HepG2 (cell line): ENCODE measurements around the gene SIGLEC10. TPM values are rescaled to one million over a fixed set of nuclear protein-coding genes. Genes with fewer than 3 reads are reported as not detected.

Experiments used
- ATAC-seq: fragments of 200-7000 bp; cut with Tn5 transposase; 3 replicates; pipeline ENCODE4 v1.9.1; 2020; ENCODE audit warnings: mild to moderate bottlenecking, moderate library complexity
- BruUV-seq: library from RNA; stranded (reverse); fragments of 400-500 nt; replicated peaks from 2 replicates; lab custom pipeline; 2021; lab: Mats Ljungman, UMichigan
- CTCF ChIA-PET: fragments of 300-600 bp; formaldehyde crosslinking; extraction: SDS; loops from one replicate; lab custom pipeline; 2021; ENCODE audit warnings: low total read pairs, inconsistent platforms, low intra/inter-chr PET ratio; lab: Yijun Ruan, JAX
- POLR2A ChIA-PET: fragments of 350-600 bp; sonication (Branson Sonifier 250); formaldehyde crosslinking; loops from one replicate; lab custom pipeline; 2020; ENCODE audit warnings: antibody characterized with exemption, inconsistent platforms; lab: Yijun Ruan, JAX
- DNase-seq: peaks from one replicate; pipeline ENCODE4 v3.0.0-alpha.2; 2015; ENCODE audit warnings: low spot score
- FAIRE-seq: peaks from 3 replicates; lab custom pipeline; 2011; peaks lifted over from hg19 to GRCh38; lab: Jason Lieb, UNC
- H2AFZ ChIP-seq: one replicate; pipeline ENCODE4 v1.6.1; 2011; ENCODE audit warnings: low read length, inconsistent platforms
- H3K27ac ChIP-seq: fragments of 300-600 bp; 3 replicates; pipeline ENCODE4 v1.8.0; 2011; ENCODE audit warnings: mixed run types, mild to moderate bottlenecking, mixed read lengths, low read length, inconsistent platforms; ENCODE audit not compliant: insufficient read depth; ENCODE audit errors: extremely low read length
- H3K27me3 ChIP-seq, 2 experiments: fragments of 200-600 bp in 1 of 2; 2 replicates in 1 of 2; 3 replicates in 1 of 2; pipeline versions ENCODE4 v1.6.0 to v1.8.0; 2011; ENCODE audit warnings: low read length in 2 of 2, mild to moderate bottlenecking in 2 of 2, moderate library complexity in 2 of 2, inconsistent platforms in 1 of 2; ENCODE audit not compliant: insufficient read depth in 2 of 2, control insufficient read depth in 1 of 2
- H3K36me3 ChIP-seq, 2 experiments: fragments of 200-600 bp in 1 of 2; replicated peaks in 1 of 2; 2 replicates in 1 of 2; 3 replicates in 1 of 2; pipeline versions ENCODE4 v1.5.1 to v1.8.0; 2011; ENCODE audit warnings: low read length in 2 of 2, inconsistent platforms in 1 of 2; ENCODE audit not compliant: insufficient read depth in 2 of 2, control insufficient read depth in 1 of 2
- H3K4me1 ChIP-seq: 2 replicates; pipeline ENCODE4 v1.5.1; 2012; ENCODE audit warnings: low read length, inconsistent platforms; ENCODE audit not compliant: insufficient read depth
- H3K4me2 ChIP-seq: 2 replicates; pipeline ENCODE4 v1.6.0; 2011; ENCODE audit warnings: low read depth, low read length, inconsistent platforms
- H3K4me3 ChIP-seq, 3 experiments: fragments of 200-600 bp in 1 of 3; sonication (generic), shearing (Covaris generic) in 1 of 3; replicated peaks in 1 of 3; 2 replicates each; pipeline ENCODE4 v1.5.1; 2011 to 2016; ENCODE audit warnings: low read length in 3 of 3, inconsistent platforms in 2 of 3, low read depth in 2 of 3, mild to moderate bottlenecking in 2 of 3, control low read depth in 1 of 3, mixed read lengths in 1 of 3; ENCODE audit not compliant: insufficient read depth in 1 of 3
- H3K79me2 ChIP-seq: one replicate; pipeline ENCODE4 v1.6.1; 2011; ENCODE audit warnings: low read length, inconsistent platforms; ENCODE audit not compliant: insufficient read depth
- H3K9ac ChIP-seq: 2 replicates; pipeline ENCODE4 v1.6.0; 2011; ENCODE audit warnings: mild to moderate bottlenecking, low read depth, low read length, inconsistent platforms; ENCODE audit not compliant: insufficient read depth
- H3K9me3 ChIP-seq: 2 replicates; pipeline ENCODE4 v1.5.1; 2012; ENCODE audit warnings: mild to moderate bottlenecking, low read length
- H4K20me1 ChIP-seq: 2 replicates; pipeline ENCODE4 v1.6.0; 2011; ENCODE audit warnings: inconsistent platforms, mild to moderate bottlenecking, low read length, moderate library complexity; ENCODE audit not compliant: insufficient read depth
- CREB3 ChIP-seq: sonication (generic); formaldehyde crosslinking; IDR thresholded peaks from 2 replicates; pipeline ENCODE4 v1.5.0; 2020; ENCODE audit warnings: missing genetic modification reagents
- EHMT2 ChIP-seq: fragments of 200-600 bp; sonication (generic); IDR thresholded peaks from 2 replicates; pipeline ENCODE4 v1.7.0; 2017; ENCODE audit warnings: antibody characterized with exemption, low read depth, low read length, borderline replicate concordance
- HES4 ChIP-seq: sonication (generic); formaldehyde crosslinking; IDR thresholded peaks from 2 replicates; pipeline ENCODE4 v1.9.0; 2021; ENCODE audit warnings: mild to moderate bottlenecking, missing genetic modification reagents, borderline replicate concordance
- ZNF124 ChIP-seq: sonication (generic); formaldehyde crosslinking; IDR thresholded peaks from 2 replicates; pipeline ENCODE4 v1.4.0; 2020; ENCODE audit warnings: missing genetic modification reagents
- ZNF292 ChIP-seq: sonication (generic); formaldehyde crosslinking; IDR thresholded peaks from 2 replicates; pipeline ENCODE4 v1.8.1; 2022; ENCODE audit warnings: mild to moderate bottlenecking, low read depth, missing genetic modification reagents, borderline replicate concordance
- ZNF317 ChIP-seq: sonication (generic); formaldehyde crosslinking; IDR thresholded peaks from 2 replicates; pipeline ENCODE4 v1.5.0; 2020; ENCODE audit warnings: mild to moderate bottlenecking, missing genetic modification reagents
- WGBS: methylation state at CpG from one replicate; pipeline ENCODE4 v1.1.6; 2017; ENCODE audit warnings: low lambda C conversion rate; 5-methylcytosine and 5-hydroxymethylcytosine counted together
- in situ Hi-C: cut with HindIII; loops from 2 replicates; pipeline ENCODE4 v1.10.0; 2017; ENCODE audit warnings: low pct_unique_long_range_greater_than_20kb; ENCODE audit not compliant: extremely low pct_ligation_motif_present
- intact Hi-C: fragments of 100-400 bp; cut with micrococcal nuclease; formaldehyde crosslinking; loops from one replicate; pipeline ENCODE4 v1.10.0; 2022; ENCODE audit not compliant: unreplicated experiment
- polyA plus RNA-seq, 8 experiments: library from polyadenylated mRNA; depleted of rRNA in 3 of 8; stranded (reverse) in 7 of 8; unstranded in 1 of 8; fragments of >200 nt; fragmentation: Illumina TruSeq in 4 of 8; extraction: Trizol in 4 of 8; gene quantifications; 2 replicates each; pipeline versions ENCODE4 v1.2.1 to v1.2.3, GENCODE V29; 2011 to 2016; ENCODE audit warnings: low read depth in 4 of 8, missing spikeins in 1 of 8, mixed read lengths in 1 of 8; ENCODE audit not compliant: insufficient read depth in 1 of 8
- total RNA-seq, 5 experiments: library from RNA; depleted of rRNA; stranded (reverse); fragments of >200 nt; fragmentation: Illumina TruSeq; extraction: Trizol; gene quantifications; 2 replicates each; pipeline ENCODE4 v1.2.3, GENCODE V29; 2016; ENCODE audit warnings: low read depth in 1 of 5
- TF ChIP-seq, protein P1 (sequence below): sonication (generic); formaldehyde crosslinking; IDR thresholded peaks from 2 replicates; pipeline ENCODE4 v1.5.0; 2020; ENCODE audit warnings: missing genetic modification reagents

SIGLEC10 gene
- total and polyA plus RNA-seq, 2 of the 13 experiments (the other 11 are each of a cell fraction or from before 2014, with no cell fraction given): not detected

GRCh38 chr19:51458051-51458645 is 40.7 kb upstream of the SIGLEC10 start, which contains the start of gene SIGLEC8 (continued):
- no peak for TF ChIP-seq CREB3 (CRISPR knock-in tag)
- no peak for TF ChIP-seq ZNF292 (CRISPR knock-in tag)
- TF ChIP-seq, protein P1, sequence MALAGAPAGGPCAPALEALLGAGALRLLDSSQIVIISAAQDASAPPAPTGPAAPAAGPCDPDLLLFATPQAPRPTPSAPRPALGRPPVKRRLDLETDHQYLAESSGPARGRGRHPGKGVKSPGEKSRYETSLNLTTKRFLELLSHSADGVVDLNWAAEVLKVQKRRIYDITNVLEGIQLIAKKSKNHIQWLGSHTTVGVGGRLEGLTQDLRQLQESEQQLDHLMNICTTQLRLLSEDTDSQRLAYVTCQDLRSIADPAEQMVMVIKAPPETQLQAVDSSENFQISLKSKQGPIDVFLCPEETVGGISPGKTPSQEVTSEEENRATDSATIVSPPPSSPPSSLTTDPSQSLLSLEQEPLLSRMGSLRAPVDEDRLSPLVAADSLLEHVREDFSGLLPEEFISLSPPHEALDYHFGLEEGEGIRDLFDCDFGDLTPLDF (CRISPR knock-in tag): no peak
- TF ChIP-seq ZNF124 (CRISPR knock-in tag): no peak

DNA sequence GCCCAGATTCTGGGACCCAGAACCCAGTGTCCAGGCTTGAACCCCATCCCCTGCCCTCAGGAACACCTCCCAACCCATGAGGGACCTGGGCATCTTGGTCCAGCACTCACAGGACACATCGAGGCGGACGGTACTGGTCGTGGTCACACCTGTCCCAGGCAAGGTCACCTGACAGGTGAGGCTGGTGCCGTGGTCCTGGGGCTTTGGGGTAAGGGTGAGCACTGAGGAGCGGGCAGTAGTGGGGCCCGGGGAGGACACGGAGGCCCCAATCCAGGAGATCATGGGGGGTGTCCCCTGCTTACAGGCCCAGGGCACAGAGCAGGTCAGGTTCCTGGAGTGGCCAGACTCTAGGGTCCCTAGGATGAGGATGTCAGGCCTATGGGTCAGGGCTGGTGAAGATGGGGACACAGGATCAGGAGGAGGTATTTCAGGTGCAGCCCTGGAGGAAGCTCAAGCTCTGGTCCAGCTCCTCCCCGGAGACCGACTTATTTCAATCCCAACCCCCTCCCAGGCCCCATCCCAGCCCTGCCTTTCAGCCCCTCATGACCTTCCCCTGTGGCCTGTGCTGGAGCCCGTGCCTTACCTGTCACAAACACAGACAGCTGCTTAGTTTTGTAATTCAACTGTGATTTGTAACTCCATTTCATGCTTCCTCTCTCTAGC is 40.0 kb upstream of the SIGLEC10 start:
- intact Hi-C loops (no loop called here), in situ Hi-C loops (no loop called here)
- no peak overlapping the region for H3K9ac ChIP-seq
- no peaks in the 10 kb centered on the region for H3K36me3 ChIP-seq
- peaks cover 10 to 48% of the 10 kb centered on the region in 2 experiments; a peak in 4 of 5 replicates for H3K27me3 ChIP-seq
- FAIRE-seq (no peak), ATAC-seq (no peak), DNase-seq (no peak)
- BruUV-seq: no TSS peak
- H3K27ac ChIP-seq: no peak overlapping the region
- no peaks in the 10 kb centered on the region for H3K79me2 ChIP-seq
- WGBS: 0% methylated on average over 1 of the region's 11 CpGs
- no peak overlapping the region for H2AFZ ChIP-seq
- H3K4me3 ChIP-seq: no peak overlapping the region
- TF ChIP-seq HES4 (CRISPR knock-in tag): no peak
- TF ChIP-seq ZNF317: no peak
- no peak for TF ChIP-seq EHMT2
- H3K4me1 ChIP-seq: peaks cover 18% of the 10 kb centered on the region; the same call in 1 of the 2 replicates
- ChIA-PET POLR2A (no interaction called here), CTCF (no interaction called here)
- no peaks in the 10 kb centered on the region for H3K9me3 ChIP-seq
- H3K4me2 ChIP-seq: no peak overlapping the region
- H4K20me1 ChIP-seq: no peaks in the 10 kb centered on the region
